ENCODE data around the gene TARBP1.

- TF ChIP-seq POLR2AphosphoS5 (IDR thresholded peaks at IDR 0.05; ENCODE audit: low read depth) (no peak), GABPA (IDR thresholded peaks at IDR 0.05; ENCODE audit: low read depth) (no peak), REST (IDR thresholded peaks at IDR 0.05; ENCODE audit: insufficient replicate concordance, low read depth) (no peak), SPI1 (IDR thresholded peaks at IDR 0.05; ENCODE audit: borderline replicate concordance, low read depth) (no peak)
- TF ChIP-seq, protein P1, sequence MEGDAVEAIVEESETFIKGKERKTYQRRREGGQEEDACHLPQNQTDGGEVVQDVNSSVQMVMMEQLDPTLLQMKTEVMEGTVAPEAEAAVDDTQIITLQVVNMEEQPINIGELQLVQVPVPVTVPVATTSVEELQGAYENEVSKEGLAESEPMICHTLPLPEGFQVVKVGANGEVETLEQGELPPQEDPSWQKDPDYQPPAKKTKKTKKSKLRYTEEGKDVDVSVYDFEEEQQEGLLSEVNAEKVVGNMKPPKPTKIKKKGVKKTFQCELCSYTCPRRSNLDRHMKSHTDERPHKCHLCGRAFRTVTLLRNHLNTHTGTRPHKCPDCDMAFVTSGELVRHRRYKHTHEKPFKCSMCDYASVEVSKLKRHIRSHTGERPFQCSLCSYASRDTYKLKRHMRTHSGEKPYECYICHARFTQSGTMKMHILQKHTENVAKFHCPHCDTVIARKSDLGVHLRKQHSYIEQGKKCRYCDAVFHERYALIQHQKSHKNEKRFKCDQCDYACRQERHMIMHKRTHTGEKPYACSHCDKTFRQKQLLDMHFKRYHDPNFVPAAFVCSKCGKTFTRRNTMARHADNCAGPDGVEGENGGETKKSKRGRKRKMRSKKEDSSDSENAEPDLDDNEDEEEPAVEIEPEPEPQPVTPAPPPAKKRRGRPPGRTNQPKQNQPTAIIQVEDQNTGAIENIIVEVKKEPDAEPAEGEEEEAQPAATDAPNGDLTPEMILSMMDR (IDR thresholded peaks at IDR 0.05; ENCODE audit: insufficient read depth, low read length): no peak
Measured at GRCh38 chr1:234396871-234397270, 82.1 kb downstream of the TARBP1 start.

All from HL-60 (cell line).